HL-60 (cell line): ENCODE measurements around the gene PPM1M.

Experiments used
- DNase-seq, 2 experiments: peaks; one replicate each; pipeline ENCODE4 v3.0.0-alpha.2; 2010 to 2020; ENCODE audit warnings: low read depth in 1 of 2, low spot score in 1 of 2
- H3K27ac ChIP-seq: fragments of 250-450 bp; sonication (Bioruptor Pico); replicated peaks from 2 replicates; pipeline ENCODE4 v1.5.1; 2020; ENCODE audit warnings: mild to moderate bottlenecking, moderate library complexity
- H3K27me3 ChIP-seq: fragments of 250-450 bp; sonication (Bioruptor Pico); 2 replicates; pipeline ENCODE4 v1.5.1; 2021; ENCODE audit warnings: mild to moderate bottlenecking, moderate library complexity; ENCODE audit not compliant: insufficient read depth, poor library complexity, severe bottlenecking
- H3K4me3 ChIP-seq: replicated peaks from 2 replicates; pipeline ENCODE4 v1.5.1; 2011; ENCODE audit warnings: mild to moderate bottlenecking, control low read depth, low read length; ENCODE audit not compliant: insufficient read depth
- GABPA ChIP-seq: IDR thresholded peaks from 2 replicates; pipeline ENCODE4 v1.6.1; 2012; ENCODE audit warnings: low read depth
- POLR2AphosphoS5 ChIP-seq: IDR thresholded peaks from 2 replicates; pipeline ENCODE4 v1.6.1; 2012; ENCODE audit warnings: low read depth
- SPI1 ChIP-seq: IDR thresholded peaks from 2 replicates; pipeline ENCODE4 v1.6.1; 2012; ENCODE audit warnings: low read depth, mild to moderate bottlenecking, borderline replicate concordance
- TF ChIP-seq, protein P1 (sequence below): IDR thresholded peaks from 2 replicates; pipeline ENCODE4 v1.6.1; 2012; ENCODE audit warnings: low read depth; ENCODE audit not compliant: insufficient replicate concordance
- TF ChIP-seq, protein P2 (sequence below): IDR thresholded peaks from one replicate; pipeline ENCODE4 v1.5.1; 2011; ENCODE audit warnings: low read length, control low read depth, inconsistent platforms; ENCODE audit not compliant: insufficient read depth

The PPM1M gene

DNA sequence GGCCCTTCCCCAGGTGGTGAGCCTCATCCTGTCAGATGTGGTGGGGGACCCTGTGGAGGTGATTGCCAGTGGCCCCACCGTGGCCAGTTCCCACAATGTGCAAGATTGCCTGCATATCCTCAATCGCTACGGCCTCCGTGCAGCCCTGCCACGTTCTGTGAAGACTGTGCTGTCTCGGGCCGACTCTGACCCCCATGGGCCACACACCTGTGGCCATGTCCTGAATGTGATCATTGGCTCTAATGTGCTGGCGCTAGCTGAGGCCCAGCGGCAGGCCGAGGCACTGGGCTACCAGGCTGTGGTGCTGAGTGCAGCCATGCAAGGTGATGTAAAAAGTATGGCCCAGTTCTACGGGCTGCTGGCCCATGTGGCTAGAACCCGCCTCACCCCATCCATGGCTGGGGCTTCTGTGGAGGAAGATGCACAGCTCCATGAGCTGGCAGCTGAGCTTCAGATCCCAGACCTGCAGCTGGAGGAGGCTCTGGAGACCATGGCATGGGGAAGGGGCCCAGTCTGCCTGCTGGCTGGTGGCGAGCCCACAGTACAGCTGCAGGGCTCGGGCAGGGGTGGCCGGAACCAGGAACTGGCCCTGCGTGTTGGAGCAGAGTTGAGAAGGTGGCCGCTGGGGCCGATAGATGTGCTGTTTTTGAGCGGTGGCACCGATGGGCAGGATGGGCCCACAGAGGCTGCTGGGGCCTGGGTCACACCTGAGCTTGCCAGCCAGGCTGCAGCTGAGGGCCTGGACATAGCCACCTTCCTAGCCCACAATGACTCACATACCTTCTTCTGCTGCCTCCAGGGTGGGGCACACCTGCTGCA is 46.9 kb downstream of the PPM1M start:
- DNase-seq = no peak
- H3K27me3 ChIP-seq = no peaks in the 10 kb centered on the region
- no peak overlapping the region for H3K27ac ChIP-seq
- no peak for TF ChIP-seq SPI1
- no peak overlapping the region for H3K4me3 ChIP-seq

DNA sequence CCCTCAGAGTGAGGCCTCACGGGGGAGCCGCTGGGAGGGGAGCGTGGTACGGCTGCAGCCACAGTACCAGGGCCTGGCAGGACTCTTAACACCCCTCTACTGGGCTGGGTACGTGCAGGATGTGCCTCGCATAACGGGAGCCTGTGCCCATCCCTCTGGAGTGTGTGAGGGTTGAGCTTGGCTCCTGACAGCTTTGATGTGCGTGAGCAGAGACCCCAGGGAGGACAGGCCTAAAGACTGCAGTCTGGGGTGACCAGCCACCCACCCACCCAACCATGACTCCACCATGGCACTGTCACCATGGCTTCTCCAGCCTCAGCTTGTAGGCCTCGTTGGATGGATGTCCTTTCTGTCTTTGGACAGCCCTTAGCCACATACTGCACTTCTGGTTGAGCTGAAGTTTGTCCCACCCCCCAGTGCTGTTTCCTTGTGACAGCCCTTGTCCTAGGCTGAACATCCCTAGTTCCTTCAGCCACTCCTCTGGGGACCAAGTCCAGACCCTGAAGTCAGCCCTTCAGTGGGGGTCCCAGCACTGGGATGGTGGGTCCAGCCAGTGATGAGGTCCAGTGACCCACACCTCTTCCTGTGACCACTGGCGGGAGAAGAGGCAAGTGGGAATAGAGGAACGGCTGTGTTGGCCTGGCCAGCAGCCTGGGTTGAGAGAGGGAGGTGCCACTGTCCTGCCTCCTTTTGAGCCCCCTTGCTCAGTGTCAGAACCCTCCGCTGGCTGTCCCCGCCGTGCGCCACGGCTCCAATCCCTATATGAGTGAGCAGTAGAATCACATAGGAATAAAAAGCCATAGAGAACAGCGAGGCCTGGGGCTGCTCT is 48.1 kb downstream of the PPM1M start:
- Histone ChIP-seq H3K27ac (no peak overlapping the region), H3K4me3 (no peak overlapping the region), H3K27me3 (no peaks in the 10 kb centered on the region)
- no peak for TF ChIP-seq GABPA
- TF ChIP-seq, protein P1, sequence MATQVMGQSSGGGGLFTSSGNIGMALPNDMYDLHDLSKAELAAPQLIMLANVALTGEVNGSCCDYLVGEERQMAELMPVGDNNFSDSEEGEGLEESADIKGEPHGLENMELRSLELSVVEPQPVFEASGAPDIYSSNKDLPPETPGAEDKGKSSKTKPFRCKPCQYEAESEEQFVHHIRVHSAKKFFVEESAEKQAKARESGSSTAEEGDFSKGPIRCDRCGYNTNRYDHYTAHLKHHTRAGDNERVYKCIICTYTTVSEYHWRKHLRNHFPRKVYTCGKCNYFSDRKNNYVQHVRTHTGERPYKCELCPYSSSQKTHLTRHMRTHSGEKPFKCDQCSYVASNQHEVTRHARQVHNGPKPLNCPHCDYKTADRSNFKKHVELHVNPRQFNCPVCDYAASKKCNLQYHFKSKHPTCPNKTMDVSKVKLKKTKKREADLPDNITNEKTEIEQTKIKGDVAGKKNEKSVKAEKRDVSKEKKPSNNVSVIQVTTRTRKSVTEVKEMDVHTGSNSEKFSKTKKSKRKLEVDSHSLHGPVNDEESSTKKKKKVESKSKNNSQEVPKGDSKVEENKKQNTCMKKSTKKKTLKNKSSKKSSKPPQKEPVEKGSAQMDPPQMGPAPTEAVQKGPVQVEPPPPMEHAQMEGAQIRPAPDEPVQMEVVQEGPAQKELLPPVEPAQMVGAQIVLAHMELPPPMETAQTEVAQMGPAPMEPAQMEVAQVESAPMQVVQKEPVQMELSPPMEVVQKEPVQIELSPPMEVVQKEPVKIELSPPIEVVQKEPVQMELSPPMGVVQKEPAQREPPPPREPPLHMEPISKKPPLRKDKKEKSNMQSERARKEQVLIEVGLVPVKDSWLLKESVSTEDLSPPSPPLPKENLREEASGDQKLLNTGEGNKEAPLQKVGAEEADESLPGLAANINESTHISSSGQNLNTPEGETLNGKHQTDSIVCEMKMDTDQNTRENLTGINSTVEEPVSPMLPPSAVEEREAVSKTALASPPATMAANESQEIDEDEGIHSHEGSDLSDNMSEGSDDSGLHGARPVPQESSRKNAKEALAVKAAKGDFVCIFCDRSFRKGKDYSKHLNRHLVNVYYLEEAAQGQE = no peak
- no peak for DNase-seq

DNA sequence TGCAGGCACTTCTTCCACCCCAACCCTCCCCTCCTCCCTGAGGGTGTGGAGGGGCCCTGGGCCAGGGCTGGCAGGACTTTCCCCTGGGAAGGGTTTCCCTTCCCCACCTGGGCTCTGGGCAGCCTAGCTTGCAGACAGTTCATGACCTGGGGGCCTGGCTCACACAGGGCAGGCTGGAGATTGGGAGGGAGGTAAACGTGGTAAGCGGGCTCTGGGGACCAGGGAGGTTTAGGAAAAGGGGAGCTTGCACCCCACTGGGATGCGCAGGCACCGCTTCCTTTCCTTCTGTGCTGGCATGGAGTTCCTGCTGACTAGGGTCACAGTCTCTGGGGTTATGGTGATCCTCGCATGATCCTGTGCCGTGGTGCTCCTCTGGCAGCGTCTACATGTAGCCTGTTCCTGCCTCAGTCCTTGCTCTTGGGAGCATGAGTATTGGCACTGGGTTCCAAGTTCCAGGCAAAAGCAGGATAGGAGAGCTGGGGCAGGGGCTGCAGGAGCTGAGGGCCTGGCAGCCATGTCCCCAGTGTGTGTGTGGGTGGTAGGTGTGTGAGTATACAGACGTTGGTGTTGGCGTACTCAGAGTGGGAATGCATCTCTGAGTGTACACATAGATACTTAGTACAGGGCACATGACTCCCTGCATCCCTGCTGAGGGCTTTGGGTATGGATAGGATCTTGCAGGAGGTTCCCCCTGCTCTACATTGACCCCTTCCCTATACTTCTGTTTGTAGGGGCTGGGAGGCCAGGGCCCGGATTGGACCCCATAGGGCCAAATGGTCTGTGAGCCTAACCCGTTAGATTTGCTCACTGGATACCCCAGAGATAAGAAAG is 49.0 kb downstream of the PPM1M start:
- Histone ChIP-seq H3K4me3 (no peak overlapping the region), H3K27ac (no peak overlapping the region), H3K27me3 (no peaks in the 10 kb centered on the region)
- TF ChIP-seq SPI1 (no peak), POLR2AphosphoS5 (no peak), GABPA (no peak)
- TF ChIP-seq, protein P2, sequence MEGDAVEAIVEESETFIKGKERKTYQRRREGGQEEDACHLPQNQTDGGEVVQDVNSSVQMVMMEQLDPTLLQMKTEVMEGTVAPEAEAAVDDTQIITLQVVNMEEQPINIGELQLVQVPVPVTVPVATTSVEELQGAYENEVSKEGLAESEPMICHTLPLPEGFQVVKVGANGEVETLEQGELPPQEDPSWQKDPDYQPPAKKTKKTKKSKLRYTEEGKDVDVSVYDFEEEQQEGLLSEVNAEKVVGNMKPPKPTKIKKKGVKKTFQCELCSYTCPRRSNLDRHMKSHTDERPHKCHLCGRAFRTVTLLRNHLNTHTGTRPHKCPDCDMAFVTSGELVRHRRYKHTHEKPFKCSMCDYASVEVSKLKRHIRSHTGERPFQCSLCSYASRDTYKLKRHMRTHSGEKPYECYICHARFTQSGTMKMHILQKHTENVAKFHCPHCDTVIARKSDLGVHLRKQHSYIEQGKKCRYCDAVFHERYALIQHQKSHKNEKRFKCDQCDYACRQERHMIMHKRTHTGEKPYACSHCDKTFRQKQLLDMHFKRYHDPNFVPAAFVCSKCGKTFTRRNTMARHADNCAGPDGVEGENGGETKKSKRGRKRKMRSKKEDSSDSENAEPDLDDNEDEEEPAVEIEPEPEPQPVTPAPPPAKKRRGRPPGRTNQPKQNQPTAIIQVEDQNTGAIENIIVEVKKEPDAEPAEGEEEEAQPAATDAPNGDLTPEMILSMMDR = no peak
- TF ChIP-seq, protein P1 = no peak
- DNase-seq = no peak

DNA sequence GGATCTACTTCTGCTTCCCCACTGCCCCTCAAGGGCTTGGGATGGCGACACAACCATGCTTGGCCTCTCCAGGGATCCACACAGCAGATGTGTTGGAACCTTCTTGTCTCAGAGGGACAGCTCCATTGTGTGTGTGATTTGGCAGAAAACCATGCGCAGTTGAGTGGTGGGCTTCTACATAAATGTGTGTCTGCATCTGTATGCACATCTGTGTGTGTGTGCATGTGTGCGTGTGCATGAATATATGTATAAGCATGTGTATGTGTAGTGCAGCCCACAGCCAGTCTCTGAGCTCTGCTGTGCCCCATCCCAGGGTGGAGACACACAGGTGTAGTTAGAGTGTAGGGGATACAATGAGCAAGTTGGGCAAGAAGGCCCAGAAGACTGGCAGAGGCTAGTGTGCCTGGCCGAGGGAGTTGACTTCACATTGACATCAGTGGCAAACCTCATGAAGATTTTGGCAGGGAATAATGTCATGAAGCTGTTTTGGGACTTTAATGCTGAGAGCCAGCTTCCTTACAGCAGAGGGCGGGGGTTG is 50.2 kb downstream of the PPM1M start:
- Histone ChIP-seq H3K27ac (no peak overlapping the region), H3K27me3 (no peaks in the 10 kb centered on the region), H3K4me3 (no peak overlapping the region)
- no peak for DNase-seq
- no peak for TF ChIP-seq GABPA
- no peak for TF ChIP-seq SPI1
- TF ChIP-seq, protein P1 = no peak
- no peak for TF ChIP-seq POLR2AphosphoS5
- TF ChIP-seq, protein P2 = no peak
